ENCODE measurements around the gene FHL1.
A peak's percentile ranks its signal among the peaks of the same experiment; 100 is the strongest.

FHL1 gene

GRCh38 chrX:136190038-136190713 lies 42.8 kb downstream of the FHL1 start:
- DNase-seq = no peak

DNA sequence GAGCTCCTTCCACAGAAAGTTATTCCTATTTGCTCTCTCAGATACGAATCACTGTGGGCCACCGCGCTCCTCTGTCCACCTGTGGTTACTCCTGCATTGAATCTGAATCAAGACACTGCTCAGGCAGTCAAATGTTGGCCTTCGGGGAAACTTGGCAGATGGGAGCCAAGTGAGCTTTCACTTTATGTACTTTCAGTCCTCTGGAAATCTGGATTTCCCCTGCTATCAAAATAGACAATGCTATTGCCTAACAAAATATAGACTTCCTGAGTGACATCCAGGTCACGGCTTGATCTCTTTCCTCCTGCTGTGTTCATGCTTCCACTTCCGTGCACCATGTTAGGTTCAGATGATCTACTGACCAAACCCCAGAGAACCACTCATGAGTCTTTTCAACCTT lies 43.8 kb downstream of the FHL1 start:
- no peak for DNase-seq

- DNase-seq = no peak
Measured at GRCh38 chrX:136192135-136192534, 44.8 kb downstream of the FHL1 start.

GRCh38 chrX:136192839-136193414 lies 45.6 kb downstream of the FHL1 start:
- no peak for DNase-seq

DNA sequence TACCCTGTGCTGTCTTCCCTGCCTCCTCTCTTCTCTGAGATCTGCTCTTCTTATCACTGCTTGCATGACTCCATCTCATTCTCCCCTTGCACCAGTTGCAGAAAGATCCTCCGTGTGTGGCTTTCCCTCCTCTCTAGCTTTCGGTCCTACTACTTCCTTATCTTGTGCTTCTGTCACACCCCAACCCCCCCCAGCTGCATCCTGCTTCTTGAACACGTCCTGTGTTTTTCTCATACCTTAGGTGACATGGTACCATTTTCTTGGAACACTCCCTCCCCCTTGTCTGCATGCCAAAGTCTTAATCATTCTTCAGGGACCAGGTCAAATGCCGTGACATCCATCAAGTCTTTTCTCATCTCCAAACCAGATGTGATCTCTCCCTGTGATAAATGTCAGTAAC lies 46.4 kb downstream of the FHL1 start:
- no peak for DNase-seq

- no peak for DNase-seq
Measured at GRCh38 chrX:136194536-136194935, 47.2 kb downstream of the FHL1 start.

GRCh38 chrX:136195247-136195646 lies 47.9 kb downstream of the FHL1 start:
- no peak for DNase-seq

DNA sequence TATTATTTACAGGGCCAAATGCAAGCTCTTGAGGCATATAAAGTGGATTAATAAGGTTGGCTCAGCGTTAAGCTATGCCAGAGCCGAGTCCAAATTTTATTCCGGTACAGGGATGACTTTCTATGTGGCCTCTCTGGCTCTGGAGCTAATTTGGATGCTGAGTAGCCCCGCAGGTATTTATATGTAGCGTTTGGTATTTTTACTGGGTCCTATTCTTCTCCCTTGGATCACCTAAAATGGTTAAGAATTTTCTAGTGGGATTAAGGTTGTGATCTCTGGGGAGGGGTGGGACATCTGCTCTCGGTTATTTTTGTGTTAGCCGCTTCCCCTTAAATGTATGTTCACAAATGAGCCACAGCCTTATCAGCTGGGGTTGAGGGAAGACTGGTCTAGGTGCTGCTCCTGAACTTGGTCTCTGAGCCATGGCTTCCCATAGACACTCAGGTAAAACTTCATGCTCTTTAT lies 49.4 kb downstream of the FHL1 start:
- DNase-seq = no peak

- DNase-seq = no peak
Measured at GRCh38 chrX:136198010-136198409, 50.7 kb downstream of the FHL1 start.

- no peak for DNase-seq
Measured at GRCh38 chrX:136198678-136199243, 51.4 kb downstream of the FHL1 start.

DNA sequence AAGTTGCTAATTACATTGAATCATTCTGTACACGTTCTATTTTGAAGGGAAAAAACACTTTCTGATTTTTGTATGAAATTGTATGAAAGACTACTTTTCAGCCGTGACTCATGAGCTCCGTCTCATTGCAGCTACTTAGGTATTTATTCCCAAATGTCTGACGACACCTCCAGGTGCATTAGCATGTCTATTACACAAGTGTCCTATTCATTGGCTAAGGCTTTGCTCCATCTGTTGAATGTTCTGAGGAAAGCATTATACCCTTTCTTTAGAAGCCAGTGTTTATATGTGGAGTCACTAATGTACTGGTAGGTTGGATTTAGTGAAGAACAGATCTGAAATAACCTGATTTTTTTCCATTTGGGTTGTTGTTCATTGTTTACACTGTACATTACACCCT lies 52.0 kb downstream of the FHL1 start:
- DNase-seq = no peak

DNA sequence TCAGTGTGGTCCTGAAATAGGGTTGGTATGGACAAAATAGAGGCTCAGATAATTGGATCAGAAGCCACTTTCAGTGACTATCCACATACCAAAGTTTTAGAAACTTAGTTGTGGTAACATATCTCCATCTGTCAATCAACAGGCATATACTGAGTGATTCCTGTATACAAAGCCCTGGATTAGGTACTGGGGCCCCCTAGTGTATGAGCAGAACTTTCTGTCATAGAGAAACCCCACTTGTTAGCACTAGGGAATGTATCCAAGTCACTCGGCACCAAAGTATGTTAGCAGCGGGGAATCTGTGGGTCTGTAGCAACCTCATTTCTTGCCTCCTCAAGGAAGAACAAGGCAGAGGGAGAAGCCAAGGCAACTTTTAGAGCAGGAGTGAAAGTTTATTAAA lies 53.1 kb downstream of the FHL1 start:
- DNase-seq = no peak

GRCh38 chrX:136201601-136202000 lies 54.3 kb downstream of the FHL1 start:
- DNase-seq = no peak

DNA sequence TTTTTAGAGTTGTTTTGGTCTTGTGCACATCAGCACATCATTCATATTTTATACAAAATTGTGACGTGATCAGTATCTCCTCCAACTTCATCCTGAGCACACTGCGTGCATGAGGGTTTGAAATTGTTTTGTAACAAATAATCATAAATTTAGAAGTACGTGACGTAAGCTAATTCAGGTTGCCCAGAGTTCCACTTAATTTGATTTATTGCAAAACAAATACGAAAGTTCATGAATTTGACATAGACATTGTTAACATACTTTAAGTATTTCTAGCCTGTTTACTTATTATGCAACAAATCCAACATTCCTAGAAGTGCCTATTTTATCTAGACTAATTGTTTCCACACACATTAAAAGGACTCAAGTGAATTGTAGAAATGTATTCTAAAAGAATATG lies 55.6 kb downstream of the FHL1 start:
- no peak for DNase-seq

GRCh38 chrX:136203438-136203837 lies 56.1 kb downstream of the FHL1 start:
- DNase-seq = no peak

- no peak for DNase-seq
Measured at GRCh38 chrX:136203951-136204350, 56.6 kb downstream of the FHL1 start.

DNA sequence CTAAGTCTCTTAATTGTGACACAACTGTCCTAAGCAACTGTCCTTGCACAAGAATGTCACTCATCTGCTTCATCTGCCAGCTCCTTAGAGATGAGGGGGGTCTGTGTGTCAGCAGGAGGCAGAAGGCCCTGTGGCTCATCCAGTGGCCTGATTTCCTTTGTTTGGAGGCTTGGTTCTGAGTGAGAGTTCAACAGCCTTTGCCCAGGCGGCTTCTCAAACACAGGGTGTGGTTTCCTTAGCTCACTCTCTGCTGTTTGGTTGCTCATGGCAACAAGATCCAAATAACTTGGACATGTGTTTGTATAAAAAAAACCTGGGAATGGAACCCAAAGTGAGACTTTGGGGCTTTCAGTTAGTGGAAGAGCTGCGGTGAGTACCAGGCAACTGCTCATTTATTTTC lies 57.2 kb downstream of the FHL1 start:
- DNase-seq = no peak

DNA sequence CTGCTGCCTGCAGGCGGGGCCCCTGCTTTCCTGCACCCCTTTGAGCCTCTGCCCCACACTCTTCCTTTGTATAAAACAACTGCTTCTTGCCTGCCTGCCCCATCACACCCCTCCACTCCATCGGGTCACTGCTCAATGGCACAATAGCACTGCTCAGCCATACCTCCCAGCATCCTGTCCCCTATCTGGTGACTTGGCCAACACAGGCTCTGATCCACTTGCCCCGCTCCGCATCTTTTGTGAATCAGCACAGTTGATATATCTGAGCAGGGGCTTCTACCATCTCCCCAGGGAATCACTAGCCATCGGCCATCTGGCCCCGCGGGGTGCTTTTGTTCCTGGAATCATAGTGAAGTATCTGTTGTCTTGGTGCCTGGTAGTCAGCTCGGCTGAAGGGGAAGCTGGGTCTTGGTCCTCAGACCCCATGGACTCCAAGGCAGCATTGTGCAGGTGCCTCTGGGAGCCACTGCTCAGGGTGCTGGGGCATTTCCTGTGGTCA lies 58.6 kb downstream of the FHL1 start:
- no peak for DNase-seq

- no peak for DNase-seq
Measured at GRCh38 chrX:136206916-136207315, 59.6 kb downstream of the FHL1 start.

GRCh38 chrX:136207546-136207945 lies 60.2 kb downstream of the FHL1 start:
- DNase-seq = no peak

- DNase-seq = peak in 1 of 4 experiments; percentile 1
Measured at GRCh38 chrX:136209016-136209738, 61.8 kb downstream of the FHL1 start.

DNA sequence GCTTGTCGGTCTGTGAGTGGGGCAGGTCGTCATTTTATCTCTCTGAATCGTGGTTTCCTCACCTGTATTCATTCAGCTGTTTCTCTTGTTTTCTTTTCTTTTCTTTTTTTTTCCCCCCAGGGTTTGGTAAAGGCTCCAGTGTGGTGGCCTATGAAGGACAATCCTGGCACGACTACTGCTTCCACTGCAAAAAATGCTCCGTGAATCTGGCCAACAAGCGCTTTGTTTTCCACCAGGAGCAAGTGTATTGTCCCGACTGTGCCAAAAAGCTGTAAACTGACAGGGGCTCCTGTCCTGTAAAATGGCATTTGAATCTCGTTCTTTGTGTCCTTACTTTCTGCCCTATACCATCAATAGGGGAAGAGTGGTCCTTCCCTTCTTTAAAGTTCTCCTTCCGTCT lies 62.4 kb downstream of the FHL1 start:
- DNase-seq = no peak

GRCh38 chrX:136210243-136210642 lies 62.9 kb downstream of the FHL1 start:
- no peak for DNase-seq

DNA sequence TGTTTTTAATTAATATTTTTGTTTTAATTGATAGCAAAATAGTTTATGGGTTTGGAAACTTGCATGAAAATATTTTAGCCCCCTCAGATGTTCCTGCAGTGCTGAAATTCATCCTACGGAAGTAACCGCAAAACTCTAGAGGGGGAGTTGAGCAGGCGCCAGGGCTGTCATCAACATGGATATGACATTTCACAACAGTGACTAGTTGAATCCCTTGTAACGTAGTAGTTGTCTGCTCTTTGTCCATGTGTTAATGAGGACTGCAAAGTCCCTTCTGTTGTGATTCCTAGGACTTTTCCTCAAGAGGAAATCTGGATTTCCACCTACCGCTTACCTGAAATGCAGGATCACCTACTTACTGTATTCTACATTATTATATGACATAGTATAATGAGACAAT lies 63.5 kb downstream of the FHL1 start:
- DNase-seq = no peak
